Measurements from ENCODE around the gene PIM3. TPM values are rescaled to one million over a fixed set of nuclear protein-coding genes. Genes with fewer than 3 reads are reported as not detected.

PIM3 gene
- total RNA-seq, 2 donors from 2014 or later: 57.3 to 98.9 TPM

- no peak overlapping the region for H3K4me3 ChIP-seq
- ATAC-seq (no peak), DNase-seq (peak in 3 of 4 donors; percentile 13 to 23 (median 21))
- H3K4me1 ChIP-seq: peaks cover 70% of the 10 kb centered on the region
- no peaks in the 10 kb centered on the region for H3K36me3 ChIP-seq (replicated peaks in 1 of 2; ENCODE audit: insufficient read depth in 1 of 2, low read depth in 2 of 2)
- intact Hi-C loops (cut with DNase I): no loop called here
- 72 to 100% methylated on average over 1 to 8 of the region's 8 CpGs for WGBS, 2 donors
- H3K27me3 ChIP-seq: no peaks in the 10 kb centered on the region
- no peaks in the 10 kb centered on the region for H3K9me3 ChIP-seq
- H3K27ac ChIP-seq: peak overlapping the region; percentile 4 to 92 (median 86)
- TF ChIP-seq, protein P1, sequence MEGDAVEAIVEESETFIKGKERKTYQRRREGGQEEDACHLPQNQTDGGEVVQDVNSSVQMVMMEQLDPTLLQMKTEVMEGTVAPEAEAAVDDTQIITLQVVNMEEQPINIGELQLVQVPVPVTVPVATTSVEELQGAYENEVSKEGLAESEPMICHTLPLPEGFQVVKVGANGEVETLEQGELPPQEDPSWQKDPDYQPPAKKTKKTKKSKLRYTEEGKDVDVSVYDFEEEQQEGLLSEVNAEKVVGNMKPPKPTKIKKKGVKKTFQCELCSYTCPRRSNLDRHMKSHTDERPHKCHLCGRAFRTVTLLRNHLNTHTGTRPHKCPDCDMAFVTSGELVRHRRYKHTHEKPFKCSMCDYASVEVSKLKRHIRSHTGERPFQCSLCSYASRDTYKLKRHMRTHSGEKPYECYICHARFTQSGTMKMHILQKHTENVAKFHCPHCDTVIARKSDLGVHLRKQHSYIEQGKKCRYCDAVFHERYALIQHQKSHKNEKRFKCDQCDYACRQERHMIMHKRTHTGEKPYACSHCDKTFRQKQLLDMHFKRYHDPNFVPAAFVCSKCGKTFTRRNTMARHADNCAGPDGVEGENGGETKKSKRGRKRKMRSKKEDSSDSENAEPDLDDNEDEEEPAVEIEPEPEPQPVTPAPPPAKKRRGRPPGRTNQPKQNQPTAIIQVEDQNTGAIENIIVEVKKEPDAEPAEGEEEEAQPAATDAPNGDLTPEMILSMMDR (IDR thresholded peaks at IDR 0.05): no peak
- TF ChIP-seq POLR2A (IDR thresholded peaks at IDR 0.05): no peak
Measured at GRCh38 chr22:49969751-49970527, 9.4 kb downstream of the PIM3 start.

GRCh38 chr22:49970528-49971231, 10.1 kb downstream of the PIM3 start:
- WGBS, 2 donors: 12 to 88% methylated on average over 3 to 32 of the region's 32 CpGs
- Histone ChIP-seq H3K9me3 (no peaks in the 10 kb centered on the region), H3K27ac (peak overlapping the region; percentile 4 to 92 (median 86)), H3K4me3 (no peak overlapping the region), H3K36me3 (replicated peaks in 1 of 2; ENCODE audit: insufficient read depth in 1 of 2, low read depth in 2 of 2) (no peaks in the 10 kb centered on the region), H3K4me1 (peaks cover 62% of the 10 kb centered on the region), H3K27me3 (no peaks in the 10 kb centered on the region)
- intact Hi-C loops (cut with DNase I): no loop called here
- TF ChIP-seq POLR2A (IDR thresholded peaks at IDR 0.05): peak; percentile 88 to 93 (median 91)
- TF ChIP-seq, protein P1 (IDR thresholded peaks at IDR 0.05): peak in 2 of 7 experiments; percentile 14 to 35
- ATAC-seq: peak; percentile 83
- DNase-seq: peak; percentile 93 to 98 (median 96)

DNA sequence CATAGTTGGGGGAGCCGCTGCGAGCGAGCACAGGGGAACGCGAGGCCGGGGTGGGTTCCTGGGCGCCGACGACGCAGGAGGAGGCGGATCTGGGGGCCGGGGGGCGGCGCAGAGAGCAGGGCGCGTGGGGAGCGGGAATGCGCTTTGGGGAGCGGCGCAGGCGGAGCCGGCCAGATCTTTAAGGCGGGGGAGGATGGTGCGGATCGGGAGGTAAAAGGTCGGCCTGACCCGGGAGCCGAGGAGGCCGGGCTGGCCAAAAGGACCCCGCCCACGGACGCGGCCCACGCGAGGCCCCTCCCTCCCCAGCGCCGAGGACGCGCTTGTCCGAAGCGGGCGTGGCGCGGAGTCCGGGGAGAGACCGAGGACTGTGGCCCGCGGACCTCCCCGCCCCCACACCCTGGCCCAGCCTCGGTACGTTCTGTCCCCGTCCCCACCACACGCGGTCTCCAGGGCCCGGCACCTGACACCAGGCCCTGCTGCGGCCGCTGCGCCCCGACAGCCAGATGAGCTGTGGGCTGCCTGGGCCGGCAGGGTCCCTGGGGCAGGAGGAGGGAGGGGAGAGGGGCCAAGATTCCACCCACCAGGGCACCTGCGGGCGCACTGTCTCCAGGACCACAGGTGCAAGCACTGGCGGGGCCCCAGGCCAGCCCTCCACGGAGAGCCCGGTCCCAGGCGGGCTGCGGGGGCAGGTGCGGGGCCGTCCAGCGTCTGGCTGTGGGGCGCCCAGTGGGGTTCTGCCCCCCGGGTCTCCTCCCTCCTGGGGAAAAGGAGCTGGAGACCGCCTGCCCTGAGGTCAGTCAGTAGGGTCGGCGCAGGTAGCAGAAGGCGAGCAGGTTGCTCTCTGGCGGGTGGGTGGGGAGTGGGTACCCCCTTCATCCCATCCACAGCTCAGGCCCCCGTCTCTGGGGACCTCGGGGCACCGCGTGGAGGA, 10.9 kb downstream of the PIM3 start:
- peak in 2 of 3 donors; percentile 37 to 39 for TF ChIP-seq POLR2A (IDR thresholded peaks at IDR 0.05)
- TF ChIP-seq, protein P1 (IDR thresholded peaks at IDR 0.05): no peak
- H3K4me3 ChIP-seq: no peak overlapping the region
- peaks cover 54% of the 10 kb centered on the region for H3K4me1 ChIP-seq
- DNase-seq: peak; percentile 67 to 84 (median 77)
- peak overlapping the region in 3 of 4 donors; percentile 82 to 92 (median 89) for H3K27ac ChIP-seq
- no peaks in the 10 kb centered on the region for H3K27me3 ChIP-seq
- no peaks in the 10 kb centered on the region for H3K36me3 ChIP-seq (replicated peaks in 1 of 2; ENCODE audit: insufficient read depth in 1 of 2, low read depth in 2 of 2)
- H3K9me3 ChIP-seq: no peaks in the 10 kb centered on the region
- 1 to 14% methylated on average over 23 to 76 of the region's 81 CpGs for WGBS, 2 donors
- ATAC-seq: peak; percentile 49
- intact Hi-C loops (cut with DNase I): no loop called here

- Histone ChIP-seq H3K9me3 (no peaks in the 10 kb centered on the region), H3K27me3 (no peaks in the 10 kb centered on the region), H3K4me3 (no peak overlapping the region), H3K27ac (no peak overlapping the region), H3K36me3 (replicated peaks in 1 of 2; ENCODE audit: insufficient read depth in 1 of 2, low read depth in 2 of 2) (no peaks in the 10 kb centered on the region), H3K4me1 (peaks cover 45% of the 10 kb centered on the region)
- WGBS, 2 donors: 67 to 72% methylated on average over 22 to 34 of the region's 45 CpGs
- TF ChIP-seq POLR2A (IDR thresholded peaks at IDR 0.05): no peak
- TF ChIP-seq, protein P1 (IDR thresholded peaks at IDR 0.05): no peak
- DNase-seq (peak in 3 of 4 donors; percentile 34 to 53 (median 50)), ATAC-seq (no peak)
- intact Hi-C loops (cut with DNase I): no loop called here
Measured at GRCh38 chr22:49972163-49973017, 11.8 kb downstream of the PIM3 start.
